Right ventricle myocardium inferior (tissue), 1 donor: Measurements from ENCODE around the gene MAP1LC3B2. TPM values are rescaled to one million over a fixed set of nuclear protein-coding genes. Genes with fewer than 3 reads are reported as not detected.
"Not testable (repeated sequence)": the region's sequence is repeated elsewhere in the genome, so short reads cannot be mapped to it uniquely, and the experiment has no call there.

ENCODE experiments used
- ATAC-seq: fragments of 200-7000 bp; cut with Tn5 transposase; one replicate; pipeline ENCODE4 v1.9.1; 2020; ENCODE audit warnings: mild to moderate bottlenecking, moderate library complexity
- DNase-seq: peaks from one replicate; pipeline ENCODE4 v3.0.0; 2021; ENCODE audit errors: missing footprints
- intact Hi-C: fragments of 100-400 bp; cut with DNase I; formaldehyde crosslinking; loops from one replicate; pipeline ENCODE4 v1.11.0; 2022
- total RNA-seq: library from RNA; stranded (reverse); fragmentation: NEBNext Ultra II Directional; extraction: Animal tissue kit (Norgen Biotek cat#: 25700); gene quantifications from one replicate; pipeline ENCODE4 v1.2.1, GENCODE V29; 2021
- donor health status: DM: no; HTN: yes; CAD: no; lungs with severe emphysema.

Gene MAP1LC3B2
- total RNA-seq, 1 donor from 2014 or later: 3.5 TPM

DNA sequence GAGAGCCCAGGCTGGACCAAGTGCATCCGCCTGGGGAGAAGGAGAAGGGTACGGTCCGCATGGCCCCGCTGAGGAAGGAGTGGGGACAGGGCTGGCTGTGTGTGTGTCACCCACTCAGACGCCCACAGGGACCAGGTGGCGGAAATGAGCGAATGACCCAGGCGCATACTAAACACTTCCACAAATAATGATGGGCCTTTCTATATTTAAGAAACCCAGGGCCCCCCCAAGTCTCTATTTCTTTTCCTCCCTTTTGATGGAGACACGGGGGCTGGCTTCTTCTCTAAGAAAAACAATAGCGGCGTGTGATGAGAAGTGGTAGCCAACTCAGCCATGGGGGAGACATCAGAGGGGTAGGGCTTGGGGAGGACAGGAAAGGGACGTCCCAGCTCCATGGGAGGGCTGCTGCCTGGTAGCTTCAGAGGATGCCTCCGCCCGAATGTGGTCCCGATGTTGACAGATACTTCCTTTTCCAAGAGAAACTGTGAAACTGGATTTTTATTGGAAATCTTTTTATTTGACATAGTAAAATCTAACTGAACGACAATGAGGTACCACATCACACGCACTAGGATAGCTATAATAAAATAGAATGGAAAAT is 6.3 kb upstream of the MAP1LC3B2 start:
- ATAC-seq (no peak), DNase-seq (no peak)
- intact Hi-C loops: no loop called here

DNA sequence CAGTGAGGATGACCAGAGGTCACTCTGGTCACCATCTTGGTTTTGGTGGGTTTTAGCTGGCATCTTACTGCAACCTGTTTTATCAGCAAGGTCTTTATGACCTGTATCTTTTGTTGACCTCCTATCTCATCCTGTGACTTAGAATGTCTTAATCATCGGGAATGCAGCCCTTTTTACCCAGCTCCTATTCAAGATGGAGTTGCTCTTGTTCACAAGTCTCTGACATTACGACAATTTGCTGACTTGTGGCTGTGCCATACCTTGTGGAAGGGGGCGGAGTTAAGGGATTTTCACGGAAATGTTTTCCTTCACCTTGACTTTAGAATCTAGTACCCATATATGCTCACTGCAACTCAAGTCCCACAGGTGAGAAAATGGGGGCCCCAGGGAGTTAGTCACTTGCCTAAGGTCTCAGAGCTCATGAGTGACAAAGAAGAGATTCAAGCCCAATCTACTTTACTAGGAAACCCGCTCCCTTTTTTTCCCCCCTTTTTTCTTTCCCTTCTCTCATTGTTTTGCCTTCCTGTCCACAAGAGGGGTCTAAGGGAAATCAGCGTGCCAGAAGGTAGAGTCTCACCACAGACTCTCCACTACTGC is 2.7 kb upstream of the MAP1LC3B2 start:
- intact Hi-C loops: no loop called here
- DNase-seq (no peak), ATAC-seq (no peak)

DNA sequence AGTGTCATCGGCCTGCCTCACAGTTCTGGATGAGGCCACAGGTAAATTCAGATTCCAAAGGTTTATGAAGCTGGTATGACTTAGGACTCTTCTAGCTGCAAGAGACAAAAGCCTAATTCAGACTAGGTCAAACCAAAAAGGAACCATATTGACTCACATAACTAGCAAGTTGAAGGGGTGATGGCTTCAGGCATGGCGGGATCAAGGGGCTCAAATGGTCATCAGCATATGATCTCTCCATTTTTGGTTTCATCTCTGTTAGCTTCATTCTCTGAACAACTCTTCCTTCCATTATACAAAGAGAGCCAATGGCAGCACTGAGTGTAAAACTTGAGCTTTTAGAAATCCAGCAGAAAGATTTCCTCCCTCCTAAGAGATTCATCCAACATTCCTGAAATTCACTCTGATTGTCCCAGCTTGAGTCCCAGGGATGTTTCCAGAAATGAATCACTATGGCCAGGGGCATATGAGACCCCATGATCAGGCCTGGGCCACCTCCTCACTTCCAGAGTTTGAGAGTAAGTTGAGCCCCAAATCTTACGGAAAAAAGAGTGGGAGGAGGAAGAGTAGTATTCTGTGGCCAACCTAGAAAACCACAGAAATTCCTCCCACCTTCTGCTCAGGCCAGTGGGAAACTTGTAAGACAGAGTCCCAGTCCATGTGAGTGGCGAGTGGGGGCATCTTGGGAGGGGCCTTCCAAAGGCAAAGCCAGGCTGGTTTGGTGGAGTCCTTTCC is 2.0 kb upstream of the MAP1LC3B2 start:
- intact Hi-C loops: no loop called here
- no peak for ATAC-seq
- no peak for DNase-seq

DNA sequence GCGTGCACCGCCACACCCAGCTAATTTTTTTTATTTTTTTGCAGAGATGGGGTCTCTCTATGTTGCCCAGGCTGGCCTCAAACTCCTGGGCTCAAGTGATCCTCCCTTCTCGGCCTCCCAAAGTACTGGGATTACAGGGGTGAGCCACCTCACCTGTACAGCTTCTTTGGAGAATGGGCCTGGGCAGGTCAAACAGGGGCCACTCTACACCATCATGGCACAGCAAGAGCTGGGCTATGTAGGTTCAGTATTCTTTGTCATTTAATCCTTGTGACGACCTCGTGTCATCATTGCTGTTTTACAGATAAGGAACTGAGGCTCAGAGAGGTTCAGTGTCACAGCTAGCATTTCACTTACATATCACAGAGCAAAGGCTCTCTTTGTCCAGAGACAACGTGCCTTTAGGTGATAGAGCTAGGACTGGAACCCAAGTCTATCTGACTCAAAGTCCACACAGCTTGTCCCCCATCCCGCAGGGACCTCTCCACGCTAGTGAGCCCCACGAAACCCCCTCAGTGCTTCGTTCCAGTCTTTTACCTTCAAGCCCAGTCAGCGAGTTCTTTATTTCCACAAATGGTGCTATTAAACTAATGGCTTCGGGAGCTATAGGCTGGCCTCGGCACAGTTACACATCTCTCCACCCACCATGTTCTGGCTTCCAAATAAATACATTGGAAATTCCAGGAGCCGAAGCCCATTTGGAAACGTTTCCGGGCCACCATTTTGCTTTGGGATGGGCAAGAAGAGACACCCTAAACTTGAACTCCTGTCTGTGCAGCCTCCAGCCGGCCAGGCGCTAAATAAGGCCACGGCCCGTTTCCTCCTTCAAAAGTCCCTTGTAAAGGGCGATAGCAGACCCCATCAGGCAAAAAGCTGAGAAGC is 660 bp upstream of the MAP1LC3B2 start:
- intact Hi-C loops: no loop called here
- ATAC-seq: no peak
- DNase-seq: no peak

DNA sequence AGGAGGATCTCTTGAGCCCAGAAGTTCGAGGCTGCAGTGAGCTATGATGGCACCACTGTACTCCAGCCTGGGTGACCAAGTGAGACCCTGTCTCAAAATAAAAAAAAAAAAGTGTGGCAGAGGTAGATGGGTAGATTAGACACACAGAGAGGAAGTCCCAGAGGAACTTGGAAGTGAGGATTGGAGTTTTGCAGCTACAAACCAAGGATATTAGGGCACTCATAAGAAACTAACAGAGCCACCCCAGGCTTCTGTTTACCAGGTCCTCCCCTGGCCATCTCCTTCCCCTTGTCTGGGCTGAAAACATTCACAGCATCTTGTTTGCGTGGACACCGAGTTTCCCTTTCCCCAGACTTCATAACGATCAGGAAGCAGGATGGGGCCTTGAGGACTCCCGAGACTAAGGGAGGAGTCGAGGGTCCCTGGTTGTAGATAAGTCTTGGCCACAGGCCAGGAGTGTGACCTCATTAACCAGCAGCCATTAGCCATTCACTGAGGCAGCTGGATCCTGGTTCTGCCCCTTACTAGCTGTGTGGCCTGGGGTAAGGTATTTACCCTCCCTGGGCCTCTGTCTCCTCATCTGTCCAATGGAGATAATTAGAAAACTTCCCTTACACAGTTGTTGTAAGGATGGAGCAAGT is 2.1 kb downstream of the MAP1LC3B2 start:
- ATAC-seq: no peak
- DNase-seq: no peak
- intact Hi-C loops: no loop called here

DNA sequence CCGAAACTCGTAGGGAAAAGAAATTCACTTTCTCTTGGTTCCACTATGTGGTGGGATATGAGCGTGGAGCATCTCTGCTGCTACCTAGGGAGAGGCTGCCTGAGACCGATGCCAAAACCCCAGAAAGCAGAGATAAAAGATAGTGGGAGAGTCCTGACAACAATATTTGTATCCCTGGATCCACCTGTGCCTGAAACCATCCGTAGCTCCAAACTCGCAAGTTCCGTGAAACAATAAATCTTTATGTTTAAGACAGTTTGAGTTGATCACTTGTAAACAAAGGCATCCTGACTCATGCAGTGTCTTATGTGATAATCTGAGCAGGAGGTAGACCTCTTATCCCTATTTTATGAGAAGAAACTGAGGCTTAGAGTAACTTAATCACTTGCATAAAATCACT is 2.9 kb downstream of the MAP1LC3B2 start:
- DNase-seq (no peak), ATAC-seq (no peak)
- intact Hi-C loops: no loop called here

DNA sequence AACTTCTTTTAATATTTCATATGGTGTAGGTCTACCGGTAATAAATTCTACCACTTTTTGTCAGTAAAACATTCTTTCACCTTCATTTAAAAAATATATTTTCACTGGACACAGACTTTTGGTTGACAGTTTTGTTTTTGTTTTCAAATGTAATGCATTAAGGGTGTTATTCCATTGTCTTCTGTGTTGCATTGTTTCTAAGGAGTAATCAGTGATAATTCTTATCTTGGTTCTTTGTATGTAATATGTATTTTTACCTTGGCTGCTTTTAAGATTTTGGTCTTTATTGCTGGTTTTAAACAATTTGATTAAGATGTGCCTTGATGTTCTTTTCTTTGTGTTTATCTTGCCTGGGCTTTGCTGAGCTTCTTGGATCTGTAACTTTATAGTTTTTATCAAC is 4.1 kb downstream of the MAP1LC3B2 start:
- intact Hi-C loops: no loop called here
- ATAC-seq (no peak), DNase-seq (no peak)

DNA sequence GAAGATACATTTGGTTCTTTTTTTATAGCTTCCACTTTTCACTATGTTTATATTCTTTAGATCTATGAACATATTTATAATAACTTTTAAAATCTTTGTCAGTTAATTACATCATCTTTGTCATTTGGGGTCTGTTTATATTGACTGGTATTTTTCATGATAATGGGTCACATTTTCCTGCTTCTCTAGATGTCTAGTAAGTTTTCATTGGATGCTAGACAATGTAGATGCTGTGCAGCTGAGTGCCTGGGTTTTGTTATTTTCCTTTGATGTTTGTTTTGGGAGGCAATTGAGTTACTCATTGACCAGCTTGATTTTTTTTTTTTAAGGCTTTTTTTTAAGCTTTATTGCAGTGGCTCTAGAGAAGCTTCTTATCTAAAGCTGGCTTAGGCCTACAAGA is 4.9 kb downstream of the MAP1LC3B2 start:
- intact Hi-C loops: no loop called here
- DNase-seq: no peak
- ATAC-seq: no peak

DNA sequence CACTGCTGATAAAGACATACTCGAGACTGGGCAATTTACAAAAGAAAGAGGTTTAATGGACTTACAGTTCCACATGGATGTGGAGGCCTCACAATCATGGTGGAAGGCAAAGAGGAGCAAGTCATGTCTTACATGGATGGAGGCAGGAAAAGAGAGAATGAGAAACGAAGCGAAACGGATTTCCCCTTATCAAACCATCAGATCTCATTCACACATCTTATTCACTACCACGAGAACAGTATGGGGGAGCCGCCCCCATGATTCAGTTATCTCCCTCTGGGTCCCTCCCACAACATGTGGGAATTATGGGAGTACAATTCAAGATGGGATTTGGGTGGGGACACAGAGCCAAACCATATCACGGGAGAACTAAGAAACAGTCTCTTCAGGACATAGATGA is 6.0 kb downstream of the MAP1LC3B2 start:
- intact Hi-C loops, DNase-seq, ATAC-seq: not testable (repeated sequence)

DNA sequence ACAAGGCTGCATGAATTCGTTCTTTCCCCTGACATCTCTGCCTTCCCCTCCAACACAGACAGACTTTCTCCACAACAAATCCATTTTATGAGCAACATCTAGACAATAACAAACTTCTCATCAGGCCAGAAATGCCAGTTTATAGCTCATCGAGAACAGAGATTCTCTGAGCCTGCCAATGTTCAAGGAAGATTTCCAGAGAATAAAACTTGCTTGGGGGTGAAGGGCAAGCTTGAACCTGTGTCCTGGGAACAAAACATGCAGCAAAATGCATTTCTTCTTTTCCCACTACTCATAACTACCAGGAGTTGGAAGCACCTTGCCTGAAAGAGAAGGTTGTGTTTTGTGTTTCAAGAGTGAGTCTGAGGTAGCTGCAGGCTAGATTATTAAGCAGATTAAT is 6.8 kb downstream of the MAP1LC3B2 start:
- DNase-seq (no peak), ATAC-seq (no peak)
- intact Hi-C loops: no loop called here

DNA sequence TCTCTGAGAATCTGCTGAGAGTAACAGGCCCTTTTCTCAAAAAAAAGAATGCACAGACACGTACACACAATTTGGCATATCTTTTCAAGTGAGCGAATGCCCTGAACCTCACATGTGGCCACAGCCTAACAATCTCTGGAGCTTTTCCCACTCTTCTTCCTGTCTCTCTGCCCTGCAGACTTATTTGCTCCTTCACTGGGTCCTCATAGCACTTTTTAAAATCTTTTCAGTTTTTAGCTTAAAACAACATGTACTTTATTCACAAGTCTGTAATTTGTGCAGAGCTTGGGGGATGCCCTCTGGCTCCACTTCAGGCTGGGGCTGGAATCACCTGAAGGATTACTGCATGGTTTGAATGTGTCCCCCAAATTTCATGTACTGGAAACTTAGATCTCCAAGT is 9.0 kb downstream of the MAP1LC3B2 start:
- DNase-seq: no peak
- intact Hi-C loops: no loop called here

DNA sequence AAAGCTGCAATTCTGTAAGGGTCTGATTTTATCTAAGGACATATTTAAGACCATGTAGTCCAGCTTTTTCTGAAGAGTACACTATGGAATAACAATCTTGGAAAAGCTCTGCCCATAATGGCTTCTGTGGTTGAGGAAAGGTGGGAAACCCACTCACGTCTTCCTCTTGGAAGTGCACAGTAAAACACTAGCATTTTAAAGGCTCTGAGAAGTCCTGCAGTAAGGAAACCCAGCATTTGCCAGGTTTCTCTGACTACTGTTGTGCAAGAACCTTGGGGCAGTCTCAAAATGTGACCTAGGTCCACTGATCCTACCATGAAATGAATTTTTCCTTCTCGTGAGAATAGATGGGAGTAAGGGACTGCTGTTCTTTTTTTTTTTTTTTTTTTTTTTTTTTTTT is 11.9 kb downstream of the MAP1LC3B2 start:
- DNase-seq (no peak), ATAC-seq (no peak)
- intact Hi-C loops: no loop called here

More for the DNA sequence above, 9.0 kb downstream of the MAP1LC3B2 start:
- ATAC-seq: no peak

DNA sequence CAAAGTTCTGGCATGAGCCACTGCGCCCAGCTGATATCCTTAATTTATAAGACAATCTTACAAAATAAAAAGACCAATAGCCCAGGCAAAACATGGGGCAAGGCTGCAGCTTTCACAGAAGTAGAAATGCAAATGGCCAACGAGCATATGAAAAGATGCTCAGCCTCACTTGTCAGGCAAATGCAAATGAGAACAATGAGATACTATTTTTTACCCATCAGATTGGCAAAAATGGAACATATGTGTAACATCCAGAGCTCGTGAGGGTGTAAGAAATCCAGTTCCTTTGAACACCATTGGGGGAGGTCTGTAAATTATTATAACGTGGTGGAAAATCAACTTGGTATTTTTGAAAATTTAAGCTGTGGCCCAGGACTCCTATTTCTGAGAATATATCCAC is 14.6 kb downstream of the MAP1LC3B2 start:
- DNase-seq: no peak
- intact Hi-C loops: no loop called here
- no peak for ATAC-seq

DNA sequence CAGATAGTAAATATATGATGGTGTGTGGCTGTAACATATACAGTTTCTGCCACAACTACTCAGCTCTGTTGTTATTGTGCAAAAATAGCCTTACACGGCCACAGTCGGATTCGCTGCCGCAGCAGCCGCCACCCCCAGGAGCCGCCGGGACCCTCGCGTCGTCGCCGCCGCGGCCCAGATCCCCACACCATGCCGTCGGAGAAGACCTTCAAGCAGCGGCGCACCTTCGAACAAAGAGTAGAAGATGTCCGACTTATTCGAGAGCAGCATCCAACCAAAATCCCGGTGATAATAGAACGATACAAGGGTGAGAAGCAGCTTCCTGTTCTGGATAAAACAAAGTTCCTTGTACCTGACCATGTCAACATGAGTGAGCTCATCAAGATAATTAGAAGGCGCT is 16.6 kb downstream of the MAP1LC3B2 start:
- DNase-seq, ATAC-seq, intact Hi-C loops: not testable (repeated sequence)

DNA sequence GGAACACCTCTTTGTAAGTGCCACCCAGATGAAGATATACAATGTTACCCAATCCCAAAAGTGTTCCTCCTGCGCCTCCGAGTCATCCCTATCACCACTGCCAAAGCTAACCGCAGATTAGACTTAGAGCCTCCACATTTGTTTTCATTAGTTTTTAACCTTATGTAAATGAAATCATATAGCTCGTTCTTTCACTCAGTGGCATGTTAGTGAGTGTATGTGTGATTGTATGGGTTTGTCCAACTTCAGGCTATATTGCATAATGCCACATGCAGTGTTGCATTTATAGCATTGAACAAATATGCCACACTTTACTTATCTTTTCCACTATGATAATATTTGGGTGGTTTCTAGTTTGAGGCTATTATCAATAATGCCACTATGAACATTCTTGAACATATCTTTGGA is 18.0 kb downstream of the MAP1LC3B2 start:
- no peak for ATAC-seq
- intact Hi-C loops: no loop called here
- DNase-seq: no peak

DNA sequence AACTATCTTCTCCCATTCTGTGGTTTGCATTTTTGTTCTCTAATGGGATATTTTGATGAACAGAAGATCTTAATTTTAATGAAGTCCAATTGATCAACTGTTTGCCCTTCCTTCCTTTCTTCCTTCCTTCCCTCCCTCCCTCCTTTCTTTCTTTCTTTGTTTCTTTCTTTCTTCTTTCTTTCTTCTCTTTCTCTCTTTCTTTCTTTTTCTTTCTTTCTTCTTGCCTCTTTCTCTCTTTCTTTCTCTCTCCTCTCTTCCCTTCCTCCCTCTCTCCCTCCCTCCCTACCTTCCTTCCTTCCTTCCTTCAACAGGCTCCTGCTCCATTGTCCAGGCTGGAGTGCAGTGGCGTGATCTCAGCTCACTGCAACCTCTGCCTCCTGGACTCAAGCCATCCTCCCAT is 18.9 kb downstream of the MAP1LC3B2 start:
- intact Hi-C loops: no loop called here
- DNase-seq (no peak), ATAC-seq (no peak)

DNA sequence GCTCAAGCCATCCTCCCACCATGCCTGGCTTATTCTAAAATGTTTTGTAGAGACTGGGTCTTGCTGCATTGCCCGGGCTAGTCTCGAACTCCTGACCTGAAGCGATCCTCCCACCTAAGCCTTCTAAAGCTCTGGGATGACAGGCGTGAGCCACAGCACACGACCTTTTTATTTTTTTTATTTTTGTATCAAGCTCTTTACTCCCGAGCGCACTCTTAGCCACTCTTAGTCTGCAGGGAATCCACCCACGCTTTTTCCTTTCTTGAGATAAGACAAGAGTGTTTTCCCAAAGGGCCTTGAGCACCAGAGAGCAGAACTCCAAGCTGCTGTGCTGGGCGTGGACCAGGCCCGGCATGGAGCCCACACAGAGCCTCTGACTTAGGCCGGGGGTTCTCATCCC is 23.4 kb downstream of the MAP1LC3B2 start:
- DNase-seq: no peak
- intact Hi-C loops: no loop called here

DNA sequence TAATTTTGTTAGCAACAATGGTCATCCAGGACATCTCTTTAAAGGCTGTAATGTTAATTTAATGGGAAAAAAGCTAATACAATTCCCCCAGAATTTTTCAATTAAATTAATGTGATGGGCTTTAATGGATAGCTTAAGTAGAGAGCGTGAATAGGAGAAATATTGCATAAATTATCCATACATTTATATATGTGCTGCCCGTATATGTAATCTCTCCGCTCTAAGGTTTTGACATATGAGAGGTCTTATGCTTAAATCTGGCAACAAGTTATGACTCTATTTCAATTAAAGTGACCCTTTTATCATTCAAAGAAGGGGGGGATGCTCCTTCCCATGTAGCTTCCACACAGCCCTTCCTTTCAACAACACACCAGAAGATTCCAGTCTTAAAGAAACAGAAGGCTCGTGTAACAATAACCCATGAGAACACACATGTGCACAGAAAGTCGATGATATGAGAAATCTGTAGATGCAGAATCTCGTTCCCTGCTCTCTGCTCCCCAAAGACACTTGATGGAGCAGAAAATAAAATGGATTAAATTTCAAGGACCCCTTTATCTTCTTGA is 24.0 kb downstream of the MAP1LC3B2 start:
- intact Hi-C loops: no loop called here
- no peak for DNase-seq
- no peak for ATAC-seq

More for the DNA sequence above, 23.4 kb downstream of the MAP1LC3B2 start:
- ATAC-seq: peak; percentile 96

DNA sequence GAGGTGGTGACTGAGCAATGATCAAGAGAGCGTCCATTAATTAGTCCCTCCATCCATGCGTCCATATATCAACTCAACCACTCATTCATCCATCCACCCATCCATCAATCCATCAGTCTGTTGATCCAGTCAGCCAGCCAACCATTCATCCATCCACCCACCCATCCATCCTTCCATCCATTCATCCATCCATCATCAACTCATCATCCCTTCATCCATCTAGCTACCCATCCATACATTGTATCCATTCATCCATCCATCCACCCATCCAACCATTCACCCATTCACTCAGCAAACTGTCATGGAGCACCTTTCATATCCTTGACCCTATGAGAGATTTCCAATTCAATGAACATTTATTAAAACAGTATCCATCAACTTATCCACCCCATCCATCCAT is 28.1 kb downstream of the MAP1LC3B2 start:
- ATAC-seq (no peak), DNase-seq (no peak)
- intact Hi-C loops: no loop called here
